HEK293 (cell line): ENCODE data around the gene TP73.

ENCODE experiments used
- CTCF ChIA-PET: fragments of 350-600 bp; formaldehyde crosslinking; extraction: SDS; loops from one replicate; lab custom pipeline; 2021; ENCODE audit warnings: antibody characterized with exemption; lab: Yijun Ruan, JAX
- POLR2A ChIA-PET: fragments of 300-600 bp; formaldehyde crosslinking; extraction: SDS; loops from one replicate; lab custom pipeline; 2020; ENCODE audit warnings: antibody characterized with exemption, inconsistent platforms; lab: Yijun Ruan, JAX
- H3K27ac ChIP-seq: fragments of 200-500 bp; sonication (Bioruptor generic); 2 replicates; pipeline ENCODE4 v1.5.1; 2014; ENCODE audit warnings: low read depth, low read length, control low read depth, inconsistent platforms; ENCODE audit errors: extremely low read depth
- H3K36me3 ChIP-seq, 2 experiments: fragments of 200-500 bp in 1 of 2; sonication (Bioruptor generic) in 1 of 2; 1 replicate in 1 of 2; 2 replicates in 1 of 2; pipeline ENCODE4 v1.5.1; 2014 to 2017; ENCODE audit warnings: inconsistent platforms in 2 of 2, low read length in 2 of 2; ENCODE audit not compliant: control insufficient read depth in 2 of 2, insufficient read depth in 1 of 2
- H3K4me1 ChIP-seq: fragments of 200-500 bp; sonication (Bioruptor generic); 2 replicates; pipeline ENCODE4 v1.5.1; 2014; ENCODE audit warnings: mild to moderate bottlenecking, low read length, inconsistent platforms; ENCODE audit not compliant: control insufficient read depth, insufficient read depth
- H3K4me3 ChIP-seq: 2 replicates; pipeline ENCODE4 v1.5.1; 2011; ENCODE audit warnings: low read depth, mild to moderate bottlenecking, control low read depth, low read length, moderate library complexity
- H3K9me3 ChIP-seq: fragments of 200-500 bp; sonication (Bioruptor generic); 2 replicates; pipeline ENCODE4 v1.5.1; 2014; ENCODE audit warnings: low read depth, low read length, inconsistent platforms; ENCODE audit not compliant: control insufficient read depth, insufficient read depth
- EGR2 ChIP-seq: fragments of 450-650 bp; formaldehyde crosslinking; IDR thresholded peaks from 2 replicates; pipeline ENCODE4 v1.5.1; 2016; ENCODE audit warnings: low read depth, missing biosample characterization, missing genetic modification characterization
- GLIS1 ChIP-seq: fragments of 450-650 bp; formaldehyde crosslinking; IDR thresholded peaks from 2 replicates; pipeline ENCODE4 v1.5.1; 2016; ENCODE audit warnings: missing biosample characterization, missing genetic modification characterization
- GLIS2 ChIP-seq: fragments of 450-650 bp; formaldehyde crosslinking; IDR thresholded peaks from 2 replicates; pipeline ENCODE4 v1.5.1; 2016; ENCODE audit warnings: missing biosample characterization, missing genetic modification characterization
- KLF8 ChIP-seq: fragments of 450-650 bp; formaldehyde crosslinking; IDR thresholded peaks from 2 replicates; pipeline ENCODE4 v1.5.1; 2016; ENCODE audit warnings: missing biosample characterization, missing genetic modification characterization
- ZFHX2 ChIP-seq: fragments of 450-650 bp; formaldehyde crosslinking; conservative IDR thresholded peaks from 2 replicates; pipeline ENCODE4 v1.5.1; 2016; ENCODE audit warnings: missing biosample characterization, missing genetic modification characterization
- ZFP41 ChIP-seq: fragments of 450-650 bp; formaldehyde crosslinking; IDR thresholded peaks from 2 replicates; pipeline ENCODE4 v1.5.1; 2016; ENCODE audit warnings: missing biosample characterization, missing genetic modification characterization, borderline replicate concordance
- ZIC2 ChIP-seq: fragments of 450-650 bp; formaldehyde crosslinking; IDR thresholded peaks from 2 replicates; pipeline ENCODE4 v1.5.1; 2016; ENCODE audit warnings: missing biosample characterization, missing genetic modification characterization
- ZNF19 ChIP-seq: fragments of 450-650 bp; formaldehyde crosslinking; IDR thresholded peaks from 2 replicates; pipeline ENCODE4; 2016; ENCODE audit warnings: missing biosample characterization, missing genetic modification characterization, low read depth
- ZNF423 ChIP-seq: fragments of 450-650 bp; formaldehyde crosslinking; IDR thresholded peaks from 2 replicates; pipeline ENCODE4 v1.5.1; 2016; ENCODE audit warnings: missing biosample characterization, missing genetic modification characterization
- ZNF585B ChIP-seq: fragments of 450-650 bp; formaldehyde crosslinking; IDR thresholded peaks from 2 replicates; pipeline ENCODE4 v1.5.1; 2016; ENCODE audit warnings: missing biosample characterization, missing genetic modification characterization
- ZNF600 ChIP-seq: fragments of 450-650 bp; formaldehyde crosslinking; IDR thresholded peaks from 2 replicates; pipeline ENCODE4 v1.5.1; 2016; ENCODE audit warnings: missing biosample characterization, missing genetic modification characterization
- ZNF664 ChIP-seq: fragments of 450-650 bp; formaldehyde crosslinking; IDR thresholded peaks from 2 replicates; pipeline ENCODE4 v1.5.1; 2016; ENCODE audit warnings: missing biosample characterization, missing genetic modification characterization
- ZNF76 ChIP-seq: fragments of 450-650 bp; formaldehyde crosslinking; IDR thresholded peaks from 2 replicates; pipeline ENCODE4; 2016; ENCODE audit warnings: low read depth, missing biosample characterization, missing genetic modification characterization, borderline replicate concordance
- ZNF785 ChIP-seq: fragments of 450-650 bp; formaldehyde crosslinking; IDR thresholded peaks from 2 replicates; pipeline ENCODE4 v1.5.1; 2016; ENCODE audit warnings: missing biosample characterization, missing genetic modification characterization
- TF ChIP-seq, protein P1 (sequence below): fragments of 450-650 bp; formaldehyde crosslinking; IDR thresholded peaks from 2 replicates; pipeline ENCODE4 v1.5.1; 2017; ENCODE audit warnings: missing biosample characterization, missing genetic modification characterization
- TF ChIP-seq, protein P2 (sequence below): fragments of 450-650 bp; formaldehyde crosslinking; IDR thresholded peaks from 2 replicates; pipeline ENCODE4 v1.5.1; 2016; ENCODE audit warnings: missing biosample characterization, missing genetic modification characterization
- TF ChIP-seq, protein P3 (sequence below): fragments of 450-650 bp; formaldehyde crosslinking; IDR thresholded peaks from 2 replicates; pipeline ENCODE4 v1.5.1; 2016; ENCODE audit warnings: missing biosample characterization, missing genetic modification characterization

Gene TP73

DNA sequence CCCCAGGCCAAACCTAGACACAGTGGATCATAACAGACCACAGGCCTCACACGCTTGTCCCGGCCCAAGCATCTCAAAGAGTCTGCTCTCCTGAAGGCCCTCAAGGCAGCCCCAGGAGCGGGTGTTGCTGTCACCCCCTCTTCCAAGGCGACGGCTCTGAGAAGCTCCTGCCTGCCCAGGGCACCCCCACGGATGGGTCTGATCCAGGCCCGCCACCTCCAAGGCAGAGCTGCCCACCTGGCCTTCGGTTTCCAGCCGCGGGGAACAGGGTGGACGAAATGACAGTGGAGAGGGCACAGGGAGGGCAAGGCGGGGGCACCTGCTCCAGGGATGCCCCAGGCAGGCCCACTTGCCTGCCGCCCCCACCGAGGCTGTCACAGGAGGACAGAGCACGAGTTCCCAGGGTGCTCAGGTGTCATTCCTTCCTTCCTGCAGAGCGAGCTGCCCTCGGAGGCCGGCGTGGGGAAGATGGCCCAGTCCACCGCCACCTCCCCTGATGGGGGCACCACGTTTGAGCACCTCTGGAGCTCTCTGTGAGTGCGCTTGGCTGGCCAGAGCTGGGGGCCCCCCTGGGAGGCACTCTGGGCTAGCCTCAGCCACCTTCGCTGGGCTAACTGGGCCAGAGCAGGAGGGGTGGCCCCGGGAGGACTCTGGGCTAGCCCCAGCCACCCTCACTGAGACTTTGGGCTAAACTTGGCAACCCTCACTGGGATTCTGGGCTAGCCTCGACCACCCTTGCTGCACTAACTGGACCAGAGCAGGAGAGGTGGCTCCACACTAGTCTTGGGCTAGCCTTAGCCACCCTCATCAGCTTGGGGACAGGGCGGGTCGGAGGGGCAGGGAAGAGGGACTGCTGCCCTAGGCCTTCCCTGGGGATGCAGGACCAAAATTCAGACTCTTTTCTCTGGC, 29.8 kb downstream of the TP73 start:
- no peaks in the 10 kb centered on the region for H3K9me3 ChIP-seq
- TF ChIP-seq GLIS2 (tag by site-specific recombination) (0 out of 2 replicates have a peak, but pooled peaks have one; percentile 12), ZNF585B (tag by site-specific recombination) (no peak), ZNF76 (no peak), ZNF19 (tag by site-specific recombination) (no peak), ZNF664 (tag by site-specific recombination) (no peak)
- POLR2A ChIA-PET = no interaction called here
- no peaks in the 10 kb centered on the region for H3K4me1 ChIP-seq
- CTCF ChIA-PET = interaction anchor here (0.8 to 2.5 kb wide), 2 partner anchors 15 to 42 kb away, joined by 3 to 9 read pairs; no protein-coding TSS in a partner anchor
- peaks cover 0 to 20% of the 10 kb centered on the region in 2 experiments; a peak in 1 of 3 replicates for H3K36me3 ChIP-seq
- no peak overlapping the region for H3K4me3 ChIP-seq
- H3K27ac ChIP-seq = no peak overlapping the region

DNA sequence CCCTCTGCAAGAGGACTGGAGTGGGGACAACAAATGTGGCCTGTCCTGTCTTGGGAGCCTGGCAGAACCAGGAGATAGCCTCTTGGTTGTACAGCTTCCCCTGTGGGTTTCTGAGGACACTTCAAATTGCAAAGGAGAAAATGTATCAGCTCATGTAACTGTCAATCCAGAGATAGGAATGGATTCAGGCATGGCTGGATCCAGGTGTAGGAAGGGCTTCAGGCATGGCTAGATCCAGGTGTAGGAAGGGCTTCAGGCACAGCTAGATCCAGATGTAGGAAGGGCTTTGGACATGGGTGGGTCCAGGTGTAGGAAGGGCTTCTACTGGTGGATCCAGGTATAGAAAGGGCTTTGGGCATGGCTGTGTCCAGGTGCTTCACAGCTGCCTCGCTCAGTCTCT, 30.9 kb downstream of the TP73 start:
- CTCF ChIA-PET = interaction anchor here (0.8 kb wide), 1 partner anchor 14 kb away, joined by 3 read pairs; no protein-coding TSS in a partner anchor
- no peak overlapping the region for H3K4me3 ChIP-seq
- POLR2A ChIA-PET = no interaction called here
- peak; percentile 81; the same call in 1 of the 2 replicates for TF ChIP-seq ZNF664 (tag by site-specific recombination)
- peak; percentile 76 for TF ChIP-seq KLF8 (tag by site-specific recombination)
- no peak for TF ChIP-seq ZNF785 (tag by site-specific recombination)
- TF ChIP-seq, all 188 proteins: peak for 2
- H3K27ac ChIP-seq = no peak overlapping the region
- no peaks in the 10 kb centered on the region for H3K9me3 ChIP-seq
- peaks cover 0 to 20% of the 10 kb centered on the region in 2 experiments; a peak in 1 of 3 replicates for H3K36me3 ChIP-seq
- H3K4me1 ChIP-seq = no peaks in the 10 kb centered on the region

DNA sequence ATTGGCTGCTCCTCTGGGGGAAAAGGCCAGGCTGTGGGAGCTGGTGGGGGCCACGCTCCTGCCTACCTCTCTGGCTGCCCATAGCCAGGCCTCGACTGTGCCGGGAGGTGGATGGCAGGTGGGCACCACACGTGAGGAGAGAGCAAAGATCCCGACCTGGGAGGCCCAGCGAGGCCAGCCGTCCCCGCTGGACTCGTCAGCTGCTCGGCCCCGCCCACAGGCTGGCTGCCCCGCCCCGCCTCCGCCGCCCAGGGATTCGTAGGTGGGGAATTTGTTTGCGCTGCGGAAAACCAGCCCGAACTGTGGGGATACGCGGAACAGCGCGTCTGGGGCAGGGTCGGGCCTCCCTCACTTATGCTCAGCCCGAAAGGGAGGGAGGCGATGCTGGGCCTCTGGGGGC, 31.7 kb downstream of the TP73 start:
- CTCF ChIA-PET = no interaction called here
- Histone ChIP-seq H3K9me3 (no peaks in the 10 kb centered on the region), H3K36me3 (peaks cover 0 to 20% of the 10 kb centered on the region in 2 experiments; a peak in 1 of 3 replicates)

DNA sequence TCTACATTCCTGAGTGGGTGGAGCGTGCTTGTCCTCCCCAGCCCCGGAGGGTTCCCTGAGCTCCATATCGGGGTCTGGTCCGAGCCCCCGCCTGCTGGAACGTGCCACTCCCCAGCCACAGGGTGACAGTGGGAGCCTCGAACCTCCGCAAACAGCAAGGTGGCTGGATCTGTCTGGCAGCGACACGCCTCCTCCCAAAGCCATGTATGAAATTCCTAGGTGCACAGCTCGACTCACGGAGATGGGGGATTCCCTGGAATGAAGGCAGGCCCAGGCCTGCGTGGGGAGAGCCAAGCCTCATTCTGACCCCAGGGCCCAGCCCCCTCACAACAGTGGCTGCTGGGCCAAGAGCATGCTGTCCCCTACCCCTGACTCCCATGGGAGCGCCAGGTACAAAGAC, 32.9 kb downstream of the TP73 start:
- no peaks in the 10 kb centered on the region for H3K4me1 ChIP-seq
- H3K4me3 ChIP-seq = no peak overlapping the region
- ChIA-PET CTCF (interaction anchor here (2.2 kb wide), 1 partner anchor 11 kb away, joined by 8 read pairs; no protein-coding TSS in a partner anchor), POLR2A (no interaction called here)
- peaks cover 0 to 20% of the 10 kb centered on the region in 2 experiments; a peak in 1 of 3 replicates for H3K36me3 ChIP-seq
- H3K27ac ChIP-seq = no peak overlapping the region
- no peaks in the 10 kb centered on the region for H3K9me3 ChIP-seq
- TF ChIP-seq, protein P1, sequence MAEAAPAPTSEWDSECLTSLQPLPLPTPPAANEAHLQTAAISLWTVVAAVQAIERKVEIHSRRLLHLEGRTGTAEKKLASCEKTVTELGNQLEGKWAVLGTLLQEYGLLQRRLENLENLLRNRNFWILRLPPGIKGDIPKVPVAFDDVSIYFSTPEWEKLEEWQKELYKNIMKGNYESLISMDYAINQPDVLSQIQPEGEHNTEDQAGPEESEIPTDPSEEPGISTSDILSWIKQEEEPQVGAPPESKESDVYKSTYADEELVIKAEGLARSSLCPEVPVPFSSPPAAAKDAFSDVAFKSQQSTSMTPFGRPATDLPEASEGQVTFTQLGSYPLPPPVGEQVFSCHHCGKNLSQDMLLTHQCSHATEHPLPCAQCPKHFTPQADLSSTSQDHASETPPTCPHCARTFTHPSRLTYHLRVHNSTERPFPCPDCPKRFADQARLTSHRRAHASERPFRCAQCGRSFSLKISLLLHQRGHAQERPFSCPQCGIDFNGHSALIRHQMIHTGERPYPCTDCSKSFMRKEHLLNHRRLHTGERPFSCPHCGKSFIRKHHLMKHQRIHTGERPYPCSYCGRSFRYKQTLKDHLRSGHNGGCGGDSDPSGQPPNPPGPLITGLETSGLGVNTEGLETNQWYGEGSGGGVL (tag by site-specific recombination) = no peak
- 0 out of 2 replicates have a peak, but pooled peaks have one; percentile 15 for TF ChIP-seq ZIC2 (tag by site-specific recombination)
- TF ChIP-seq ZNF600 (tag by site-specific recombination) = peak; percentile 34; the same call in 1 of the 2 replicates
- TF ChIP-seq, protein P2, sequence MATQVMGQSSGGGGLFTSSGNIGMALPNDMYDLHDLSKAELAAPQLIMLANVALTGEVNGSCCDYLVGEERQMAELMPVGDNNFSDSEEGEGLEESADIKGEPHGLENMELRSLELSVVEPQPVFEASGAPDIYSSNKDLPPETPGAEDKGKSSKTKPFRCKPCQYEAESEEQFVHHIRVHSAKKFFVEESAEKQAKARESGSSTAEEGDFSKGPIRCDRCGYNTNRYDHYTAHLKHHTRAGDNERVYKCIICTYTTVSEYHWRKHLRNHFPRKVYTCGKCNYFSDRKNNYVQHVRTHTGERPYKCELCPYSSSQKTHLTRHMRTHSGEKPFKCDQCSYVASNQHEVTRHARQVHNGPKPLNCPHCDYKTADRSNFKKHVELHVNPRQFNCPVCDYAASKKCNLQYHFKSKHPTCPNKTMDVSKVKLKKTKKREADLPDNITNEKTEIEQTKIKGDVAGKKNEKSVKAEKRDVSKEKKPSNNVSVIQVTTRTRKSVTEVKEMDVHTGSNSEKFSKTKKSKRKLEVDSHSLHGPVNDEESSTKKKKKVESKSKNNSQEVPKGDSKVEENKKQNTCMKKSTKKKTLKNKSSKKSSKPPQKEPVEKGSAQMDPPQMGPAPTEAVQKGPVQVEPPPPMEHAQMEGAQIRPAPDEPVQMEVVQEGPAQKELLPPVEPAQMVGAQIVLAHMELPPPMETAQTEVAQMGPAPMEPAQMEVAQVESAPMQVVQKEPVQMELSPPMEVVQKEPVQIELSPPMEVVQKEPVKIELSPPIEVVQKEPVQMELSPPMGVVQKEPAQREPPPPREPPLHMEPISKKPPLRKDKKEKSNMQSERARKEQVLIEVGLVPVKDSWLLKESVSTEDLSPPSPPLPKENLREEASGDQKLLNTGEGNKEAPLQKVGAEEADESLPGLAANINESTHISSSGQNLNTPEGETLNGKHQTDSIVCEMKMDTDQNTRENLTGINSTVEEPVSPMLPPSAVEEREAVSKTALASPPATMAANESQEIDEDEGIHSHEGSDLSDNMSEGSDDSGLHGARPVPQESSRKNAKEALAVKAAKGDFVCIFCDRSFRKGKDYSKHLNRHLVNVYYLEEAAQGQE = no peak
- TF ChIP-seq ZNF423 = no peak

More for the DNA sequence above, 31.7 kb downstream of the TP73 start:
- H3K4me3 ChIP-seq = no peak overlapping the region
- POLR2A ChIA-PET = no interaction called here
- no peaks in the 10 kb centered on the region for H3K4me1 ChIP-seq
- H3K27ac ChIP-seq = no peak overlapping the region
- no peak for TF ChIP-seq GLIS1
- 0 out of 2 replicates have a peak, but pooled peaks have one; percentile 25 for TF ChIP-seq EGR2 (tag by site-specific recombination)
- TF ChIP-seq, protein P3, sequence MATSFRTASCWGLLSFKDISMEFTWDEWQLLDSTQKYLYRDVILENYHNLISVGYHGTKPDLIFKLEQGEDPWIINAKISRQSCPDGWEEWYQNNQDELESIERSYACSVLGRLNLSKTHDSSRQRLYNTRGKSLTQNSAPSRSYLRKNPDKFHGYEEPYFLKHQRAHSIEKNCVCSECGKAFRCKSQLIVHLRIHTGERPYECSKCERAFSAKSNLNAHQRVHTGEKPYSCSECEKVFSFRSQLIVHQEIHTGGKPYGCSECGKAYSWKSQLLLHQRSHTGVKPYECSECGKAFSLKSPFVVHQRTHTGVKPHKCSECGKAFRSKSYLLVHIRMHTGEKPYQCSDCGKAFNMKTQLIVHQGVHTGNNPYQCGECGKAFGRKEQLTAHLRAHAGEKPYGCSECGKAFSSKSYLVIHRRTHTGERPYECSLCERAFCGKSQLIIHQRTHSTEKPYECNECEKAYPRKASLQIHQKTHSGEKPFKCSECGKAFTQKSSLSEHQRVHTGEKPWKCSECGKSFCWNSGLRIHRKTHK (tag by site-specific recombination) = no peak
- peak; percentile 46; the same call in 1 of the 2 replicates for TF ChIP-seq KLF8 (tag by site-specific recombination)
- peak; percentile 43 for TF ChIP-seq ZFHX2 (tag by site-specific recombination)
- TF ChIP-seq ZFP41 (tag by site-specific recombination) = no peak
- TF ChIP-seq GLIS2 (tag by site-specific recombination) = peak; percentile 9; the same call in 1 of the 2 replicates
